ENCODE measurements around the gene COL18A1.
"Not testable (repeated sequence)": the region's sequence is repeated elsewhere in the genome, so short reads cannot be mapped to it uniquely, and the experiment has no call there.

Gene COL18A1

GRCh38 chr21:45528028-45528705 lies 123.2 kb downstream of the COL18A1 start:
- FAIRE-seq, result no peak
- DNase-seq (ENCODE audit: insufficient read length, low spot score), result no peak
- no peak for TF ChIP-seq CTCF (IDR thresholded peaks at IDR 0.05; ENCODE audit: insufficient read depth, missing control alignments)

- DNase-seq (ENCODE audit: insufficient read length, low spot score) (no peak), FAIRE-seq (no peak)
- no peak for TF ChIP-seq CTCF (IDR thresholded peaks at IDR 0.05; ENCODE audit: insufficient read depth, missing control alignments)
Measured at GRCh38 chr21:45528981-45529784, 124.2 kb downstream of the COL18A1 start.

- no peak for FAIRE-seq
- DNase-seq (ENCODE audit: insufficient read length, low spot score), result no peak
- TF ChIP-seq CTCF (IDR thresholded peaks at IDR 0.05; ENCODE audit: insufficient read depth, missing control alignments), result no peak
Measured at GRCh38 chr21:45529785-45530422, 124.9 kb downstream of the COL18A1 start.

- FAIRE-seq, result no peak
- no peak for TF ChIP-seq CTCF (IDR thresholded peaks at IDR 0.05; ENCODE audit: insufficient read depth, missing control alignments)
- DNase-seq (ENCODE audit: insufficient read length, low spot score), result no peak
Measured at GRCh38 chr21:45530423-45531113, 125.6 kb downstream of the COL18A1 start.

- not testable (repeated sequence) for DNase-seq (ENCODE audit: insufficient read length, low spot score); FAIRE-seq
Measured at GRCh38 chr21:45531114-45531392, 126.1 kb downstream of the COL18A1 start.

- no peak for FAIRE-seq
- DNase-seq (ENCODE audit: insufficient read length, low spot score), result no peak
Measured at GRCh38 chr21:45531393-45532215, 126.6 kb downstream of the COL18A1 start.

More at GRCh38 chr21:45531393-45532215, 126.6 kb downstream of the COL18A1 start:
- TF ChIP-seq CTCF (IDR thresholded peaks at IDR 0.05; ENCODE audit: insufficient read depth, missing control alignments), result no peak

Data from D721Med (cell line).